Keratinocyte (primary cell): Measurements from ENCODE around the gene GRAMD2B. TPM values are rescaled to one million over a fixed set of nuclear protein-coding genes. Genes with fewer than 3 reads are reported as not detected.

ENCODE experiments used
- DNase-seq: peaks from one replicate; pipeline ENCODE4 v3.0.0-alpha.2; 2011; ENCODE audit warnings: low read depth, missing footprints, low spot score
- FAIRE-seq: peaks from 2 replicates; lab custom pipeline; 2011; peaks lifted over from hg19 to GRCh38; lab: Jason Lieb, UNC
- H2AFZ ChIP-seq: 2 replicates; pipeline ENCODE4 v1.6.0; 2012; ENCODE audit warnings: low read length, control low read depth, inconsistent platforms; ENCODE audit not compliant: control insufficient read depth
- H3K27ac ChIP-seq: 2 replicates; pipeline ENCODE4 v1.5.1; 2011; ENCODE audit warnings: low read length; ENCODE audit not compliant: control insufficient read depth, insufficient read depth
- H3K27me3 ChIP-seq: 3 replicates; pipeline ENCODE4 v1.6.0; 2011; ENCODE audit warnings: low read length; ENCODE audit not compliant: control insufficient read depth, insufficient read depth; ENCODE audit errors: extremely low read depth
- H3K36me3 ChIP-seq, 2 experiments: 2 replicates in 1 of 2; 3 replicates in 1 of 2; pipeline ENCODE4 v1.5.1; 2011; ENCODE audit warnings: low read length in 2 of 2, mild to moderate bottlenecking in 1 of 2; ENCODE audit not compliant: control insufficient read depth in 2 of 2, insufficient read depth in 2 of 2; ENCODE audit errors: extremely low read depth in 1 of 2
- H3K4me1 ChIP-seq: 3 replicates; pipeline ENCODE4 v1.5.1; 2011; ENCODE audit warnings: low read length; ENCODE audit not compliant: control insufficient read depth, insufficient read depth; ENCODE audit errors: extremely low read depth
- H3K4me2 ChIP-seq: 3 replicates; pipeline ENCODE4 v1.6.0; 2011; ENCODE audit warnings: low read depth, low read length; ENCODE audit not compliant: control insufficient read depth, insufficient read depth; ENCODE audit errors: extremely low read depth
- H3K4me3 ChIP-seq, 3 experiments: fragments of 200-600 bp in 1 of 3; sonication (generic) in 1 of 3; 2 replicates in 2 of 3; 3 replicates in 1 of 3; pipeline ENCODE4 v1.5.1; 2011 to 2016; ENCODE audit warnings: low read length in 3 of 3, mild to moderate bottlenecking in 3 of 3, control low read depth in 2 of 3, inconsistent platforms in 1 of 3, low read depth in 1 of 3, mixed read lengths in 1 of 3, mixed run types in 1 of 3, moderate library complexity in 1 of 3; ENCODE audit not compliant: control insufficient read depth in 2 of 3, insufficient read depth in 2 of 3; ENCODE audit errors: extremely low read depth in 1 of 3
- H3K79me2 ChIP-seq: 2 replicates; pipeline ENCODE4 v1.6.0; 2012; ENCODE audit warnings: low read length; ENCODE audit not compliant: control insufficient read depth, insufficient read depth
- H3K9ac ChIP-seq: 3 replicates; pipeline ENCODE4 v1.6.0; 2011; ENCODE audit warnings: low read length; ENCODE audit not compliant: control insufficient read depth, insufficient read depth; ENCODE audit errors: extremely low read depth
- H3K9me1 ChIP-seq: 3 replicates; pipeline ENCODE4 v1.6.0; 2011; ENCODE audit warnings: low read length; ENCODE audit not compliant: control insufficient read depth, insufficient read depth; ENCODE audit errors: extremely low read depth
- H3K9me3 ChIP-seq: 2 replicates; pipeline ENCODE4 v1.5.1; 2012; ENCODE audit warnings: low read depth, low read length; ENCODE audit not compliant: control insufficient read depth
- H4K20me1 ChIP-seq: 3 replicates; pipeline ENCODE4 v1.6.0; 2011; ENCODE audit warnings: low read length; ENCODE audit not compliant: control insufficient read depth, insufficient read depth; ENCODE audit errors: extremely low read depth
- CTCF ChIP-seq, 3 experiments: IDR thresholded peaks in 1 of 3; conservative IDR thresholded peaks in 1 of 3; optimal IDR thresholded peaks in 1 of 3; 2 replicates in 2 of 3; 3 replicates in 1 of 3; pipeline versions ENCODE3 to v1.5.1; 2011; ENCODE audit warnings: low read length in 3 of 3, mild to moderate bottlenecking in 3 of 3, moderate library complexity in 2 of 3, control low read depth in 1 of 3, inconsistent platforms in 1 of 3; ENCODE audit not compliant: insufficient read depth in 2 of 3; ENCODE audit errors: extremely low read depth in 1 of 3
- EZH2 ChIP-seq: IDR thresholded peaks from one replicate; pipeline ENCODE4 v1.6.1; 2012; ENCODE audit warnings: inconsistent platforms, mild to moderate bottlenecking, low read length, moderate library complexity
- dilution Hi-C: fragments of 300-500 bp; cut with MboI; formaldehyde crosslinking; loops from one replicate; pipeline ENCODE4 v1.7.0; 2020; ENCODE audit warnings: low sequenced_read_pairs; ENCODE audit not compliant: extremely low pct_ligation_motif_present
- polyA plus RNA-seq, 5 experiments: library from polyadenylated mRNA; depleted of rRNA in 3 of 5; stranded (reverse) in 3 of 5; stranded (forward) in 1 of 5; unstranded in 1 of 5; fragments of >200 nt; gene quantifications; 1 replicate in 1 of 5; 2 replicates in 3 of 5; 3 replicates in 1 of 5; pipeline versions ENCODE4 v1.2.1 to v1.2.3, GENCODE V29; 2011 to 2012; ENCODE audit warnings: missing spikeins in 2 of 5, low read depth in 1 of 5, low replicate concordance in 1 of 5

GRAMD2B gene
- polyA plus RNA-seq, 1 donor (not counting 4 experiments of a cell fraction or from before 2014, with no cell fraction given) = 45.9 TPM

DNA sequence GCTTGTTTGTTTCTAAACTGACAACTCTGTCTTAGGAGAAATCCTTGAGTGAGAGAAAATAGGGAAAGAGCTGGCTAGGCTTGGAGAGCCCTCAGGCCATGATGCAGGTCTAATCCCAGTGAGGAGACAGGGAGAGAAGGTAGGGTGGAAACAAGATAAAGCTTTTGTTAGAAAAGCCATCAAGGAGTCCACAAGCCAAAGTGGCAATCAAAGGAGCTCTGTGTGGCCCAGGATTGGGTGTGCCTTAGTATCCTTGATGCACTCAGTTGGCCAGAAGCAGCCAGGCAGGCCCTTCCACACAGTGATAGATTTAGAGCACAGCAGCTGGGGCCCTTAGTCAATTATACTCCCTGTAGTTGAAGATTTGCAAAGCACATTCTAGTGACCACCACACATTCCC lies 97.9 kb downstream of the GRAMD2B start:
- no peak overlapping the region for H3K9ac ChIP-seq
- TF ChIP-seq CTCF (optimal IDR thresholded peaks at IDR 0.05 in 1 of 3, IDR thresholded peaks at IDR 0.05 in 1 of 3, conservative IDR thresholded peaks at IDR 0.05 in 1 of 3; ENCODE audit: extremely low read depth in 1 of 3, insufficient read depth in 2 of 3, low read length in 3 of 3) = no peak
- no peak for TF ChIP-seq EZH2
- no peaks in the 10 kb centered on the region for H4K20me1 ChIP-seq
- H3K79me2 ChIP-seq = no peaks in the 10 kb centered on the region
- H3K4me3 ChIP-seq = no peak overlapping the region
- no peak for FAIRE-seq
- no peak for DNase-seq
- H3K27me3 ChIP-seq = no peaks in the 10 kb centered on the region
- H3K36me3 ChIP-seq = no peaks in the 10 kb centered on the region
- dilution Hi-C loops = no loop called here
- H3K27ac ChIP-seq = no peak overlapping the region
- peaks cover 47% of the 10 kb centered on the region for H3K4me1 ChIP-seq
- H3K9me1 ChIP-seq = no peaks in the 10 kb centered on the region
- H3K9me3 ChIP-seq = no peaks in the 10 kb centered on the region
- H2AFZ ChIP-seq = peak overlapping the region; percentile 55
- H3K4me2 ChIP-seq = no peak overlapping the region

- Histone ChIP-seq H3K4me1 (peaks cover 21% of the 10 kb centered on the region), H3K27me3 (no peaks in the 10 kb centered on the region), H4K20me1 (no peaks in the 10 kb centered on the region), H3K9me3 (no peaks in the 10 kb centered on the region), H2AFZ (peak overlapping the region; percentile 25), H3K36me3 (no peaks in the 10 kb centered on the region), H3K4me3 (no peak overlapping the region), H3K9ac (no peak overlapping the region), H3K9me1 (no peaks in the 10 kb centered on the region), H3K27ac (no peak overlapping the region), H3K4me2 (no peak overlapping the region), H3K79me2 (no peaks in the 10 kb centered on the region)
- dilution Hi-C loops = no loop called here
- no peak for DNase-seq
- peak; percentile 43 for FAIRE-seq
- TF ChIP-seq CTCF (optimal IDR thresholded peaks at IDR 0.05 in 1 of 3, IDR thresholded peaks at IDR 0.05 in 1 of 3, conservative IDR thresholded peaks at IDR 0.05 in 1 of 3; ENCODE audit: extremely low read depth in 1 of 3, insufficient read depth in 2 of 3, low read length in 3 of 3) = no peak
- TF ChIP-seq EZH2 = no peak
These were observed 100.8 kb downstream of the GRAMD2B start for GRCh38 chr5:126523818-126524510.
